Measurements from ENCODE around the gene ODF4. TPM values are rescaled to one million over a fixed set of nuclear protein-coding genes. Genes with fewer than 3 reads are reported as not detected.

ODF4 gene
- total and polyA plus RNA-seq, 2 of the 4 experiments (the other 2 are of a cell fraction): not detected

DNA sequence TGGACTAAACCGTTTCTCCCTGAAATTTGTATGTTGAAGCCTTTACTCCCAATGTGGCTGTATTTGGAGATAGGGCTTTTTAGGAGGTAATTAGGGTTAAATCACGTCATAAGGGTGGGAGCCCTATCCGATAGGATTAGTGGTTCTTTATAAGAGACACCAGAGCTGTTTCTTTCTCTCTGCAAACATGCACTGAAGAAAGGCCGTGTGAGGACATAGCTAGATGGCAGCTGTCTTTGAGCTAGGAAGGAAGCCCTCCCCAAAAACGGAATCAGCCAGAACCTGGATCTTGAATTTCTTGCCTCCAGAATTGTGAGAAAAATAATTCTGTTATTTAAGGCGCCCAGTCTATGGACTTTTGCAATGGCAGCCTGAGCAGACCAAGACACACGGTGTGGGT lies 14.1 kb downstream of the ODF4 start:
- Histone ChIP-seq H2BK15ac (ENCODE audit: low read depth, low read length) (no peak overlapping the region), H2BK120ac (ENCODE audit: low read depth, low read length) (no peak overlapping the region), H4K5ac (ENCODE audit: low read depth, low read length) (no peak overlapping the region), H3K4me3 (ENCODE audit: insufficient read depth, low read depth, low read length) (no peak overlapping the region), H3K4ac (ENCODE audit: low read depth, low read length) (no peak overlapping the region), H3K14ac (replicated peaks; ENCODE audit: low read depth, low read length) (no peak overlapping the region), H2BK5ac (ENCODE audit: low read depth, low read length, poor library complexity, severe bottlenecking) (no peak overlapping the region), H3K56ac (ENCODE audit: extremely low read depth, insufficient read depth, low read length) (no peak overlapping the region), H2AFZ (replicated peaks; ENCODE audit: low read length, poor library complexity) (no peak overlapping the region), H2AK5ac (ENCODE audit: low read depth, low read length) (no peak overlapping the region), H4K20me1 (ENCODE audit: insufficient read depth, low read length) (no peaks in the 10 kb centered on the region), H4K91ac (ENCODE audit: insufficient read depth, low read depth, low read length) (no peak overlapping the region), H3K23ac (ENCODE audit: low read depth, low read length) (no peak overlapping the region), H3K4me1 (ENCODE audit: control insufficient read depth, insufficient read depth, low read length) (no peaks in the 10 kb centered on the region), H2BK20ac (ENCODE audit: low read depth, low read length) (no peak overlapping the region), H3K9me3 (ENCODE audit: control insufficient read depth, insufficient read depth, low read length) (no peaks in the 10 kb centered on the region), H3K9ac (ENCODE audit: low read depth, low read length) (no peak overlapping the region), H3K27me3 (ENCODE audit: control insufficient read depth, insufficient read depth, low read length) (no peaks in the 10 kb centered on the region), H3K79me1 (ENCODE audit: low read depth in 1 of 2, low read length in 2 of 2) (no peaks in the 10 kb centered on the region), H4K8ac (ENCODE audit: low read depth in 2 of 2, low read length in 2 of 2) (no peak overlapping the region), H3K27ac (ENCODE audit: insufficient read depth, low read length) (no peak overlapping the region), H3K4me2 (ENCODE audit: low read depth, low read length) (no peak overlapping the region), H3K36me3 (ENCODE audit: control insufficient read depth, insufficient read depth, low read length) (no peaks in the 10 kb centered on the region), H3K9me1 (ENCODE audit: insufficient read depth, low read length) (no peaks in the 10 kb centered on the region), H3K18ac (ENCODE audit: low read depth, low read length) (no peak overlapping the region), H2AK9ac (replicated peaks; ENCODE audit: low read depth, low read length, poor library complexity) (no peak overlapping the region)
- TF ChIP-seq NFE2L2 (IDR thresholded peaks at IDR 0.05; ENCODE audit: low read depth, low read length) (no peak), RAD21 (IDR thresholded peaks at IDR 0.05; ENCODE audit: low read length) (no peak), SMC3 (IDR thresholded peaks at IDR 0.05; ENCODE audit: low read depth, low read length) (no peak), MXI1 (IDR thresholded peaks at IDR 0.05; ENCODE audit: borderline replicate concordance, low read depth, low read length) (no peak)
- ATAC-seq (ENCODE audit: low read depth) (no peak), DNase-seq (no peak)
- in situ Hi-C loops (cut with MboI; ENCODE audit: low sequenced_read_pairs): no loop called here
- dilution Hi-C loops (cut with HindIII; ENCODE audit: low sequenced_read_pairs, unreplicated experiment): no loop called here
- CTCF ChIA-PET: interaction anchor here (1.4 kb wide), 1 partner anchor 19 kb away, joined by 3 read pairs; no protein-coding TSS in a partner anchor
- WGBS, 2 experiments (ENCODE audit: extremely low coverage in 2 of 2, insufficient read length in 1 of 2): no CpG with 5 or more reads among the region's 7 CpGs
- POLR2A ChIA-PET (ENCODE audit: unreplicated experiment): no interaction called here
- intact Hi-C loops (cut with micrococcal nuclease): no loop called here
- BruUV-seq (replicated peaks): no TSS peak
